LHCN-M2 (cell line): ENCODE results near the gene DNM1L. TPM values are rescaled to one million over a fixed set of nuclear protein-coding genes. Genes with fewer than 3 reads are reported as not detected.

Experiments
- DNase-seq: peaks from one replicate; pipeline ENCODE4 v3.0.0-alpha.2; 2012; ENCODE audit warnings: low read depth
- total RNA-seq: library from RNA; depleted of rRNA; stranded (reverse); fragments of >200 nt; gene quantifications from 2 replicates; pipeline ENCODE4 v1.2.3, GENCODE V29; 2014; rRNA removed

The DNM1L gene
- total RNA-seq, 1 experiment from 2014 or later: 74.9 TPM

- peak; percentile 28 for DNase-seq
Measured at GRCh38 chr12:32756476-32757066, 77.5 kb downstream of the DNM1L start.

GRCh38 chr12:32757157-32757556 lies 78.1 kb downstream of the DNM1L start:
- DNase-seq: no peak

- no peak for DNase-seq
Measured at GRCh38 chr12:32761716-32762115, 82.6 kb downstream of the DNM1L start.

GRCh38 chr12:32765906-32766305 lies 86.8 kb downstream of the DNM1L start:
- DNase-seq: peak; percentile 88

GRCh38 chr12:32768518-32768917 lies 89.4 kb downstream of the DNM1L start:
- DNase-seq: no peak

- DNase-seq: no peak
Measured at GRCh38 chr12:32770141-32770540, 91.0 kb downstream of the DNM1L start.

- no peak for DNase-seq
Measured at GRCh38 chr12:32773691-32774090, 94.6 kb downstream of the DNM1L start.

- no peak for DNase-seq
Measured at GRCh38 chr12:32776258-32776657, 97.2 kb downstream of the DNM1L start.

GRCh38 chr12:32777159-32777558 lies 98.1 kb downstream of the DNM1L start:
- no peak for DNase-seq

- no peak for DNase-seq
Measured at GRCh38 chr12:32777691-32778175, 98.6 kb downstream of the DNM1L start.

GRCh38 chr12:32780071-32780470 lies 101.0 kb downstream of the DNM1L start:
- DNase-seq: no peak

GRCh38 chr12:32783029-32783428 lies 103.9 kb downstream of the DNM1L start:
- no peak for DNase-seq

GRCh38 chr12:32785557-32785956 lies 106.5 kb downstream of the DNM1L start:
- no peak for DNase-seq

- DNase-seq: no peak
Measured at GRCh38 chr12:32788405-32788804, 109.3 kb downstream of the DNM1L start.

GRCh38 chr12:32789446-32789845 lies 110.3 kb downstream of the DNM1L start:
- no peak for DNase-seq

GRCh38 chr12:32789916-32790315 lies 110.8 kb downstream of the DNM1L start:
- DNase-seq: no peak

GRCh38 chr12:32794281-32794680 lies 115.2 kb downstream of the DNM1L start:
- no peak for DNase-seq

Other genes starting within 250 kb of the DNM1L start
- 27.2 and 31.8 TPM in 2 replicates for gene YARS2, start 76.6 kb downstream of the DNM1L start, total RNA-seq
- 1.9 and 2.8 TPM in 2 replicates for gene PKP2, start 217.5 kb downstream of the DNM1L start, total RNA-seq